HG03060 (cell line): ENCODE results near the gene ASTN2.
A peak's percentile ranks its signal among the peaks of the same experiment; 100 is the strongest.
"Not testable (repeated sequence)": the region's sequence is repeated elsewhere in the genome, so short reads cannot be mapped to it uniquely, and the experiment has no call there.

Experiments
- ATAC-seq: cut with Tn5 transposase; IDR thresholded peaks from one replicate; pipeline ENCODE4 v1.9.1; 2021; ENCODE audit warnings: low read depth, moderate number of reproducible peaks; ENCODE audit not compliant: unreplicated experiment

Gene ASTN2

DNA sequence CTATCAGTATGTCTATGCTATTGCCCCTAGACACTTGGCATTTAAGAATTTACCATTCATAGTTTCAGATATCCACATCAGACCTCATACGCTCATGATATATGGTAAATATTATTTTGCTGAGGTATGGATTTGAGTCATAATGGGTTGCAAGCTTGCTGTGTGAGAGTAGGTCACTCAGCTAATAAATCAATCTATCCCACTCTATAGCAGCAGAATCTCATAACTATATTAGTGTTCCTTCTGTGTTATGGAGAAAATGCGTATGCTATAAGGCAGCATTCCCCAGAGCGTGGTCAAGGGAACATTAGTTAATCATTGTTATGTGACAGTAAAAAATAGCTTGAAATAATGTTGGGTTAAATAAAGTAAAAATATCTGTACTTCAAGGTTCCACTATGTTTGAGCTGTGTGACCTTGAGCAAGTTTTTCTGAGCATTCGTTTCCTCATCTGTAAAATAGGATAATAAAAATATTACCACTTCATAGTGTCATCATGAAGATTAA is 720.0 kb downstream of the ASTN2 start:
- no peak for ATAC-seq

DNA sequence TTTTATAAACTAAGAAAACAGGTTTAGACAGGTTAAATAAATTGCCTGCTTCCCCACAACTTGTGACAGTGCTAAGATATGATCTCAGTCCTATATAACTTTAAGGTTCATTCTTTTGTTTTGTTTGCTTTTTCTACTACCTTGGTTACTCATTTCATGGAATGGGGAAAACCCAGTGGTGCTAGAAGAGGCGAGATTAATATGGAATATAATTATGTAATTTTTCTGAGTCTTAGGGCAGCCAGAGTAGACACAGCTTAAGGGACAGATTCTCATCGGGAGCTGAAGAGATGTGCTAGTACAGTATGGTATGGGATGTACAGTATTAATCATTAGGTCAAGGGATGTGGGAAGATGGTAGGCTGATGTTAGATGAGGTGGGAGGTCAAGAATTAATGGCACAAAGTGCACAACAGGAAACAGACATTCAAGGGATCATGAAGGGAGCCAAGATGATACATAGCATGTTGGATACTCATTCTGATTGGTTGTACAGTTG is 721.6 kb downstream of the ASTN2 start:
- ATAC-seq = no peak

DNA sequence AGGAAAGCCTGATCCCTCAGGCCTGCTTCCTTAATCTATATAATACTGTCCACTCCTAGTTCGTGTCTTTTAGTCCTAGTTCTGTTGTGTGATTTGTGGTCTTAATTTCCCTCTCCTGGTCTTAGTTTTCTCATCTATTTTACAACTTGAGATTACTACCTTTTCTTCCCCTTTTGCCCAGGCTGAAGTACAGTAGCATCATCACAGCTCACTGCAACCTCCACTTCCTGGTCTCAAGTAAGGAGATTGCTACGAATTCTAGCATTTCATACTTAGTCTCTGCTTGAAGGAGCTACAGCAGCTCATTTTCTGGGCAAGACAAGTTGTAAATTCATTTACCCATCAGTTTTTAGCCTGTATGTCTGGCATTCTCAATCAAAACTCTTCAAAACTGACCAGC is 722.2 kb downstream of the ASTN2 start:
- ATAC-seq = no peak

DNA sequence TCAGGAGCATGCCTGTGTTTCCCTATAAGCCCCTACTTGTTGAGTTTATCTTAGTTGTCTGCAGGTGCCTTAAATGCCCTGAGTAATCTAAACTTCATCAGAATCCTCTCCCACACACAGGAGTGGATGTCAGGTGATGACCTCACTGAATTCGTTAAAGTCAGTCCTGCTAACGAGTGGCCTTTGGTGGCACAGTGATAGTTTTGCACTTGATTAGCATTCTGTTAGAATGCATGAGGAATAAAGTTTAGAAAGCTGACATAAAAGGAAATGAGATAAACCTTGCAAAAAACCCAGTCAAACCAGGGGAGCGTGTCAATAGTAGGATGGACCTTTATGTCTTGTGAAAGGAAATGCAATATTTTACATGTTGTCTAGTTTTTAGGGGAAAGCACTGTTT is 723.2 kb downstream of the ASTN2 start:
- ATAC-seq = no peak

DNA sequence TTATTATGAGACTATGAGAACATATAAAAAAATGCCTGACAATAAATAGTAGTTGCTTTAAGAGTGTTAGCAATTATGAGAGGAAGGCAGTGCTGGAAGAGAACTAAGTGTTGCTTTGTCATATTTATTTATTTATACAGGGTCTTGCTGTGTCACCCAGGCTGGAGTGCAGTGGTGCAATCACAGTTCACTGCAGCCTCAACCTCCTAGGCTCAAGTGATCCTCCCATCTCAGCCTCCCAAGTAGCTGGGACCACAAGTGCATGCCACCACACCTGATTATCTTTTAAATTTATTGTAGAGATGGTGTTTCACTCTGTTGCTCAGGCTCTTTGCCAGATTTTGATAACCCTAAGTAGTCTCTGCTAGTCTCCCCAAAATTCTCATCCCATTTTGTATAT is 724.1 kb downstream of the ASTN2 start:
- not testable (repeated sequence) for ATAC-seq

DNA sequence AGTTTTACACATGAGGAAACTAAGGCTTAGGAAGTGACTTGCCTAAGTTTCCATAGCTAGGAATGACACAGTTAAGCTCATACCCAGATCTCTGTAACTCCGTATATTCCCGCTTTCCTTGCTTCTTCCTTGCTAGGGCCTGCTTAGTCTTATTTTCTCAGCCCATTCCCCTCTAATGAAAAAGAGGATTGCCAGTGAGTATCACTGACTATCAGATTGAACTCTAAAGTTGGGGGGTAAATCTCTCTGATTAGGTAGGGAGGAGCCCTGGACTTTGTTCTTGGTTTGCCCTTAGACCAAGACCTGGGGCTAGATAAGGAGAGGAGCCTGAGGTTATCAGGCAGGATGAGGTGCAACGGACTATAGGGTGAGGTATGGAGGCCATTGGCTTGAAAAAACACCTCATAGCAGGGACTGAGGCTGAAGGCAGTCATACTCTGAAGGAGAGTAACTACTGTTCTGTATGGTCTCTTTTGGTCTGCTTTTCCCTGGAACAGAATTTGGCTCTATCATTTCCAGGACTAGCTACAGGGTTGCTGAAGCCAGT is 725.3 kb downstream of the ASTN2 start:
- ATAC-seq = no peak

DNA sequence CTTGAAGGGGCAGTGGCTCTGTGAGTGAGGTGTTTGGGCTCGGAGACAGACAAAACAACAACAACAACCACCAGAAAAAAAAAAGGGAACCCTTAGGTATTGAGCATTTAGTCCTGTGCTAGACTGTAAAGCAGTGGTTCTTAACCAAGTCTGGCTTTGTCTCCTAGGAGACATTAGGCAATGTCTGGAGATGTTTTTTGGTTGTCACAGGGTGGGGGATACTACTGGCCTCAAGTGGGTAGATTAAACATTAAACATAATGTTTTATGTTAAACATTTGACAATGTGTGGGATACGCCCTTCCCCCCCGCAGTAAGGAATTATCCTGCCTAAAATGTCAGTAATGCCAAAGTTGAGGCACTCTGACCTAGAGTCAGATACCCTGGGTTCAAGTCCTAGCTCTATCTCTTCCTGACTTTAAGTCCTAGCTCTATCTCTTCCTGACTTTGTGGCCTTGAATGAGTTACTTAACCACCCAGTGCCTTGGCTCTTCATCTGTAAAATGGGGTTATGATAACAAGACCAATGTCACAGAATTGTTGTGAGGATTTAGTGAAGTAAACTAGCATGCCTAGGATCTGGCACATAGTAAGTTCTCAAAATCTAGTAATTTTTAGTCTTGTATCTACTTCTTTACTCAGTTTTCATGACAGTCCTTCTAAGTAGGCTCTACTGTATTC is 725.9 kb downstream of the ASTN2 start:
- no peak for ATAC-seq

DNA sequence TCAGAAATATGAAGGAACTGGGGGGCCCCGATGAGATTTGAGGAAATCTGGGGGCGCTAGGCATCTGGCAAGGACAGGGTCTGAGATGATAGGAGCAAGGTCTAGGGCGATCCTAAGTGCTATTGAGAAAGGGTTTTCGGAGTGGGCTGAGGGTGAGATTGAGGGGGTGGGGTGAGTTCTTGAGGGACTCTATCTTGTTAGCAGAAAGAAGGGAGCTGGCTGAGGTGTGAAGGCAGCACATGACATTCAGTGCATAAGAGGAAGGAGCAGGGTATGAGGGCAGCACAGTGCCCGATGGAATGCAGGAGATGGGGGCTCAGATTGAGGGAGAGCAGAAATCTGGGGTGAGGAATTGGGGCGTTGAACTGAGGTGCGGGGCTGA is 727.1 kb downstream of the ASTN2 start:
- no peak for ATAC-seq

DNA sequence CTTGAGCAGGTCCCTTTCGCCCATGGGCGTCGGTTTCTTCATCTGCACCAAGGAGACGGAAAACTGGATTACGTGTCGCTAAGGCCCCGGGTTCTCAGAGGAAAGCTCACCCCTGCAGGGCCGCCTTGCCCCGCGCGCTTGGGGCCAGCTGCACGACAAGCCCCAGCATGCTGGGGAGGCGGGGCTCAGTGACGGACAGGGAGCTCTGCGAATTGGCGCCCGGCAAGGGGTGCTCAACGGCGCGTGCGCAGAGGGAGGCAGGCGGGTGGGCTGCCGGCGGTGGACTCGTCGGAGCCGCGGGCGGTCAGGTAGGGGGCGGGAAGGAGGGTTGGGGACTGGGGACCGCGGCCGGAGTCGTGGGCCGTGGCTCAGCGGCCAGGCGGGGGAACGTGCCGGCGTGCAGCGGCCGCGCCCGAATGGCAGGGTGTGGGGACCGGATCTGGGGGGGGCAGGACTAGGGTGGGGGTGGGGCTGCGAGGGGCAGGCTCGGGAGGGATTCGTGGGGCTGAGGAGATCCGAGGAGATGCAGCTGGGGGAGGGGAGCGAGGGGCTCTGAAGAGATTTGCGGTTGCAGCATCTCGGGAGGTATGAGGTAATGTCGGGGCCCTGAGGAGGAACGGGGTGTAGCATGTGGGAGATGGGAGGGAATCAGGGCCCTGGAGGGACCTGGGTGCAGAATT is 727.6 kb downstream of the ASTN2 start, which contains the start of gene TRIM32:
Gene TRIM32 (plus strand): TSS at position 232 of the 680 bp plus-strand sequence. CDS start 10,438 bp downstream, outside the sequence.
- ATAC-seq = peak; percentile 91

DNA sequence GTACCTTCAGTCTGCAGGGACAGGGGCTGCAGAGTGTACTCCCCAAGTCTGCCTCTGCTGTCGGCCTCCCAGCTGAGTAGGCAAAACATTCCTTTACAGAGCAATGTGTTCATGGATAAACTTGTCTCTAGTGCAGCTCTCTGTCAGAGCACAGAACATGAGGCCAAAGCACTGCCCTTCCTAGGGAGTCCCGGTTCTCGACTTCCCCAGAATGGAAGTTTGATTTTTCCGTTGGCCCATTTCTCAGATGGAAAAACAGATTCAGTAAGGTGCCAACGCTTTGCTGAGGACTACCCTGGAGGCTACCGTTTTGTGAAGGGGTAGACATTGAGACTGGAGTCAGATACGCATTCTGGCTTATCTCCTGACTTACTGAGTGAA is 728.2 kb downstream of the ASTN2 start:
- peak; percentile 26 for ATAC-seq

DNA sequence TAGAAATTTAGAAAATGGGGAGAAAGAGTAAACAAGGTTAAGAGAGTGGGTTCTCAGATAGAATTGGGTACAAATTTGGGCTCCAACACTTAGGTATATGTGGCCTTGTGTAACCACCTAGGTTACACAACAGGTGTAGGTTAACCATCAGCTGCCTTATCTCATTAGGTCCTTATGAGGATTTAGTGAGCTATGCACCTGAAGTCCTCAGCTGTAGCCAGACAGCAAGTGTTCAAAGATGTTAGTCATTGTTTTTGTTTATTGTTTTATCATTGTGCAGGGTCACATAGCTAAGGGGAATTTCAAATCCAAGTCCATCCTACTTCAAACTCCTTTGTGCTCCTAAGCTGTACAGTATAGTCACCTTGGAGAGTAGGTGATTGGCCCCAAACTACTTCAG is 728.7 kb downstream of the ASTN2 start:
- no peak for ATAC-seq

DNA sequence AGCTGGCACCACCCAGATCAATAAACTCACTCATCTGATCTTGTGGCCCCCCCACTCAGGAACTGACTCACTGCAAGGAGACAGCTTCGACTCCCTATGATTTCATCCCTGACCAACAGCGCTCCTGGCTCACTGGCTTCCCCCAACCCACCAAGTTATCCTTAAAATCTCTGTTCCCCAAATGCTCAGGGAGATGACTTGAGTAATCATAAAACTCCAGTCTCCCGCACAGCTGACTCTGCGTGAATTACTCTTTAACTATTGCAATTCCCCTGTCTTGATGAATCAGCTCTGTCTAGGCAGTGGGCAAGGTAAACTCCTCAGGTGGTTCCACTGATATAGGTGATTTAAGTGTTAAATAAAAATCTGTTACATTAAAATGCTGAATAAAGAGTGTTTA is 729.7 kb downstream of the ASTN2 start:
- ATAC-seq = no peak

DNA sequence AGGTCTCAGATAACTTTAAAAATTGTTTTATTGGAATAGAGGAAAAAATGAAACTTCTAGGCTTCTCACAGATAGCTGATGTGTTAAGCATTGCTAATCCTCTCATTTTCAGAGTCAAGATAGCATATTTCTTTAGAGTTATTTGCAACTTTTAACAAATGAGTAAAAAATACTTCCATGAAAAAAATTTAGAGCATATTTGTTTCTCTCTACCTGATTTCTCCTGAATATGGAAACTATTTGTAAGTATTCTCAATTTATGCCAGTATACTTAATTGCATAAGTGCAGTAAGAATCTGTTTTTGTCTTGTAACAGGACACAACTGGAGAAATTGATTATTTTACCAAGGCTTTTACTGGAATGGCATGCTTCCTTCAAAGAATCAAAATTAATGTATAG is 731.3 kb downstream of the ASTN2 start:
- ATAC-seq = no peak

DNA sequence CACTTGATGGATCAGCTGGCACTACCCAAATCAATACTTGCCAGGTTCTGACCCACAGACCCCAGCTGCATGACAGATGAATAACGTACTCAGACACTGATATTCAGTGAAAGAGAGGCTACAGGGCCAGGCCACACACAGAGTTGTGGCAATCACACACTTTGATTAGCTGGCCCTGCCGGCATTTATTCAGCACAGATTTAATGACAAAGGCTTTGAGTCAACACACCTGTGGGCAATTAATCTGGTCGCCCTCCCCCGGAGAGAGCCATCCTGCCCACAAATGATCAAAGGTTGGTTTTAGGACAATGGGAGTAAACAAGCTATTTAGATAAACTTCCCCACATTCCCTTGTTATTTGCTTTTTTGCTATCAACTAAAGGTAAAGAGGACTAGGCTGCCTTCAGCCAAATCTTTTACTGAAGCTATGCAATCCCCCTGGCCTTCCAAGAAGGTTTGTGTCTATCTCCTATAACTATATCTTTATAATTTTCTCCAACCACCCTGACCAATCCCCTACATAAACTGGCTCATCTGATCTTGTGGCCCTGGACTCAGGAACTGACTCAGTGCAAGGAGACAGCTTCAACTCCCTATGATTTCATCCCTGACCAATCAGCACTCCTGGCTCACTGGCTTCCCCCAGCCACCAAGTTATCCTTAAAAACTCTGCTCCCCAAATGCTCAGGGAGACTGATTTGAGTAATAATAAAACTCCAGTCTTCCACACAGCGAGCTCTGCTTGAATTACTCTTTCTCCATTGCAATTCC is 740.5 kb downstream of the ASTN2 start:
- ATAC-seq = no peak

DNA sequence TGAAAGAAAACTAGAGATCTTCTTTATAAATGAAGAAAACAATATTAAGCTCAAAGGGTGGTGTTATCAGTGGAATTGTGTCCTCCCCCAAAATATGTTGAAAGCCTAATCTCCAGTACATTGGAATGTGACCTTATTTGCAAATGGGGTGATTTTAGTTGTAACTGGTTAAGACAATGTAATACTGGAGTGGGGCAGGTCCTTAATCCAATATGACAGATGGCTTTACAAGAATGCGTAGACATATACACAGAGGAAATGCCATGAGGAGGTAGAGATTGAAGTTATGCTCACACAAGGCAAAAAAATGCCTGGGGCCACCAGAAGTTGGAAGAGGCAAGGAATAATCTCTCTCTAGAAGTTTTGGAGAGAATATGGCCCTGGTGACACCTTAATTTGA is 741.5 kb downstream of the ASTN2 start:
- ATAC-seq = no peak

DNA sequence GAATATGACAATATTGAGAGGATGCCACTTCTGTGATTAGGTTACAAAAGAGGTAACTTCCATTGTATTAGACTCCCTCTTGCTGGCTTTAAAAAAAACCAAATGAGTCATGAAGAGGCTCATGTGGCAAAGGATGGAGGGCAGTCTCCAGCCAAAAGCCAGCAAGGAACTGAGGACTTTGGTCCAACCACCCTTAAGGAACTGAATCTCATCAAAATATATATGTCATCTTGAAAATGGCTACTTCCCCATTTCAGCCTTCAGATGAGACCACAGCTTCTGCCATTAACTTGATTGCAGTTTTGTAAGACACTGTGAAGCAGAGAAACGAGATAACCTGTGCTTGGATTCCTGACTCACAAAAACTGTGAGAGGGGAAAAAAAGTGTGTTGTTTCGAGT is 743.3 kb downstream of the ASTN2 start:
- peak; percentile 42 for ATAC-seq

DNA sequence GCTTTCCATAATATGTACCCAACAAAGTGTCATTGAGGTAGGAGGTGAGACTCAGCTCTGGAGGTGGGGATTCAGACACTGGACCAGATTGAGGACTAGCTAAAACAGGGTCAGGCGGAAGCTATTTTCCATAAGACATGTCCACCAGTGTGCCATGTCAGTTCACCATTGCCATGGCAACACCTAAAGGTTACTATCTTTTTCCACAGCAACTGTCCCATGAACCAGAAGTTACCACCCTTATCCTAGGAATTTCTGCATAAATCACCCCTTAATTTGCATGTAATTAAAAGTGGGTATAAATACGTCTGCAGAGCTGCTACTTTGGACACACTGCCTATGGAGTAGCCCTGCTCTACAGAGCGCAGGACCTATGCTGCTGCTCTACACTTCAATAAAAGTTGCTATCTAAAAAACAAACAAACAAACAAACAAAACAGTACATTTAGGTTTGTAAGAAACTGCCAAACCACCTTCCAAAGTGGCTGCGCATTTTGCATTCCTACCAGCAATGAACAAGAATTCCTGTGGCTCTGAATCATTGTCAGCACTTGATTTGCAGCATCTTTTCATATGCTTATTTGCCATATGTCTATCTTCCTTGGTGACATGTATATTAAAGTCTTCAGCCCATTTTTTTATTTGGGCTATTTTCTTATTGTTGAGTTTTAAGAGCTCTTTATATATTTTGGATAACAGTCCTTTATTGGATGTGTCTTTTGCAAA is 745.7 kb downstream of the ASTN2 start:
- ATAC-seq = no peak

DNA sequence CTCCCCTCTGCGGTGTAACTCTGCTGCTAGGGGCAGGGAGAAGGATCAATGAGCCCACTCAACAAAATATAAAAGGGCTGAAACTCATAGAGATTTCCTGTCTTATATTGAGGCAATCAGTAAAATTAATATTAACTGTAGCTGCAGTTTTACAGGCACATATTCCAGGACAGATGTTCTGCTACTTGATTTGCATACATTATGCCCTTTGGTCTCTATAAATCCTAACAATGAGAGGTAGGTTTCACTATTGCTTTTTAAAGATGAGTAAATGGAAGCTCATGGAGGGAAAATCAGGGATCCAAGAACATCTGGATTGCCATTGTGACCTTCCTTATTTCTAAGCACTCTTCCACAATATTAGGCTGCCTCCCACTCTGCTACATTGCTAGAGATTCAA is 751.3 kb downstream of the ASTN2 start:
- ATAC-seq = no peak

DNA sequence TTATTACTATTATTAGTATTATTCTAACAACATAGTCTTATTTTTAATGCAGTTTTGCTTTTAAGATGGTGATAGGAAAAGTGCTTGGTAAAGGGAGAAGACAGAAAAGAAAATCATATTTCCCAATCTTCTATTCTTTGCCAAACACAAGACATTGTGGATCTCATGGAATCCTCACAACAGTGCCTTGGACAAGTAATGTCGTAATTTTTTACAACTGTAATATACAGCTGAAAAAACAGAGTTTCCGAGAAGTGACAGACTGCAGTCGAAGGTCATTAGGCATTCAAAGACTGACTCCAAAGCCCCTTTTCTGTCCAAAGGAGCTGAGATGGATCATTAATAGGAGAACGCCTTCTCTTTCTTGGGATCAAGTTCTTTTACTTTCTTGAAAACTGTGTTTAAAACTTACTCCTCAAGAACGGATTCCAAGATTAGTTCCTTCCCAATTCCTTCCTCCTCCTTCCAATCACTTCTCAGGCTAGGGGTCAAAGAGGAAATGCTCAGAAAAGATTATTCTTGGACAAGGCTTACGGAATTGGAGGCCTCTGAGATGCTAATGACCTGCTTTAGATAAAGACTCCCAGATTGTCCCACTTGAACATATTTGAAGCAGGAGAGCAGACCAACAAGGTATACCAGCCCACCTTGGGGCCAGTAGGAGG is 752.1 kb downstream of the ASTN2 start:
- ATAC-seq = no peak
